HG03378 (cell line): ENCODE data around the gene PRKRA.
"Not testable (repeated sequence)": the region's sequence is repeated elsewhere in the genome, so short reads cannot be mapped to it uniquely, and the experiment has no call there.

Experiments
- ATAC-seq: cut with Tn5 transposase; IDR thresholded peaks from one replicate; pipeline ENCODE4 v1.9.1; 2021; ENCODE audit warnings: mild to moderate bottlenecking, moderate library complexity; ENCODE audit not compliant: unreplicated experiment

PRKRA gene

DNA sequence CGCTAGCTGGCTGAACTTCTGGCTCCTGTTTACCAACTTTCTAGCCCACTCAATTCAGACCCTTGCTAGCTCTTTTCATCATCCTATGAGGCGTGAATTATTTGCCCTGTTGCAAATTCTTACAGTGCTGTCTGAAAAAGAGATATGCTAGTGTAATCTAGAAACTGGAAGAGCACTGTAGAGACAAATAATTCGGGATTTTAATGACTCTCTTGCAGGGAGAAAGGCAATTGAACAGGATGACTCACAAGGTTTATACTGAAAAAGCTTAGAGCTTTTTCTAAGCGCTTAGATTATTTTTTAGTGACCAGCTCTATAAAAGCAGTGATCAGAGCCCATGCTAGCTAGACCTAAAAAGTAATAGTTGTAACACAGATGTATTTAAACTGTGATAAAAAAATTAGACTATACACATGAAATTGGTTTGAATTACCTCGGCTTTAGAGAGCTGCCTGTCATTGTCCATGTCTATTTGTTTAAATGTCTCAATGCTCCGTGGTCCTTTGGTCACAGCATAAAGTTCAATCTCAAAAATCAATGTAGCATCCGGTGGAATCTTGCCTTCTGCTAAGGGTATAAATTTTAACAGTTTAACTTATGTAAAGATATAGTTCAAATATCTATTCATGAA lies 18.4 kb upstream of the PRKRA start:
- no peak for ATAC-seq

DNA sequence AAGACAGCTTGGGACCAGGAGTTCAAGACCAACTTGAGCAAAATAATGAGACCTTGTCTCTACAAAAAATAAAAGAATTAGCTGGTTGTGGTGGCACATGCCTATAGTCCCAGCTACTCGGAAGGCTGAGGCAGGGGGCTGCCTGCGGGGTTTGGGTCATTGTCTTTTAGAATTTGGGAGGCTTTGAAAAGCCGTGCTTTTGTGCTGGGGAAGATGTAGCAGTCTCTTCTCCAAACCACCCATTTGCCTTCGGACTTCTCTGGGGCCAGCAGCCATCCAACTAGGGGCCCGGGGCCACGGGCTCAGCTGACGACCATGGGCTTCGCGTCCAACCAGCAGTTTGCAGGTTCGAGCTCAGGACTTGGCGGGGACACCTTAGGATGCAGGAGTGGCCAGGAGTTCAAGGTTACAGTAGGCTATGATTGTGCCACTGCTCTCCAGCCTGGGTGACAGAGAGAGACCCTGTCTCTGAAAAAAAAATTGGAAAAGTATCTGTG lies 6.5 kb upstream of the PRKRA start:
- no peak for ATAC-seq

DNA sequence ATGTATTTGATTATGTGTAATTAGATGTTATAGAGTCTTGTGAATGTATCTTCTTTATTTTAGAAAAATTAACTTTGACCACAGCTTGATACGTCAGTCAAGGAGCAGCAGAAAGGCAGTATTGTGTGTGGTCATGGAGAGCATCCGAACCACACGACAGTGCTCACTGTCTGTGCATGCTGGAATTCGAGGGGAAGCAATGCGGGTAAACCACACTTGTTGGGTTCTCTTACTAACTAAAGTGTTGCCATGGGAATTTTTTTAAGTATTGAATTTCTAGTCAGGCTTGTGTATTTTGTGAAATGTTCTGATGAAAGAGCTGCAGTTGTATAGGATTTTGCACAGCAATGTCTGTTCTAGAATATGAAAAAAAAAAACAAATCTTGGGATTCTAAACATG lies 5.0 kb upstream of the PRKRA start:
- no peak for ATAC-seq

DNA sequence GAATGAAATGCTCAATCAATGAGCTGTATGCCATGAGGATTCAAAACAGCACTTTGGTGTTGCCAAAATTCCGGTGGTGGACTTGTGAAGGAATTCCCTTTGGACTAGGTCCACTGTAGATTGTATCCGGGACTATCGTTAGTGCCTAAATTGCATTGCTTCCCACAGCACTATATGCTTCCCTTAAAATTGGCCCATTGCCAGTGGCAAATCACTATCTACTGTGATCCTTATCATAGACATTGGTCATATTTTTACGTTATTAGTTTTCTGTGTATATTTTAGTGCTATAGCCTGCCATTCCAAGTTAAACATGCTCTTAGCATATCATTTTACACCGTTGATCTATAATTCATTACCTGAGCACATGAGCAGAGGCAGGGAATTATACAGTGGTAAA lies 1.9 kb upstream of the PRKRA start:
- no peak for ATAC-seq

DNA sequence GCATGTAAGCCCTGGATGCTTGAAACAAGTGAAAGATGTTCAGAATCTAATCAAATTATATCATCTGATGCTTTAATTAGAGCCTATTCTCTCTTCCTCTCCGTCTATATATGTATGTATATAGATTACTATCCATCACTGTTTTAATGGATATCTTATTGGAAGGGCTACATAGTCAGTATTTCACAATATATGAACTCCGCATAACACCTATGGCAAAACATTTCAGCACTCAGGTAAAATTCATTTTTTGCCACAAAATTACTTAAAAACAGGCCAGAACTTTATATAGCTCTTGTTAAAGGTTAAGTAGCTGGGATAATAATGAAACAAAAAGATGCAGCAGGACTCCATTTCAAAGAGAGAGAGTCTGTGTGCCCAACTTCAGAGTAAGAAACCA lies 1.4 kb upstream of the PRKRA start:
- no peak for ATAC-seq

DNA sequence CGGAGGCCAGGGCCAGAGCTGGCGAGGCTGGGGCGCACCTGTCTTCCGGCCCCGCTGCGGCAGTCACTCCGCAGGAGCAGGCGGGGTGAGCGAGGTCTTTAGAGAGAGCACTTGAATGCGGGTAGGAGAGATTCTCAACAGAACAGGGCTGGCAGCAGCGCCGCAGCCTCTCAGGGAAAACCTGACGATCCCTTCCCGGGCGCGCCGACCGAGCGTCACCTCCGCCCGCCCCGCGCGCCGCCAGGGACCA lies 526 bp downstream of the PRKRA start:
- ATAC-seq, result peak; percentile 41

DNA sequence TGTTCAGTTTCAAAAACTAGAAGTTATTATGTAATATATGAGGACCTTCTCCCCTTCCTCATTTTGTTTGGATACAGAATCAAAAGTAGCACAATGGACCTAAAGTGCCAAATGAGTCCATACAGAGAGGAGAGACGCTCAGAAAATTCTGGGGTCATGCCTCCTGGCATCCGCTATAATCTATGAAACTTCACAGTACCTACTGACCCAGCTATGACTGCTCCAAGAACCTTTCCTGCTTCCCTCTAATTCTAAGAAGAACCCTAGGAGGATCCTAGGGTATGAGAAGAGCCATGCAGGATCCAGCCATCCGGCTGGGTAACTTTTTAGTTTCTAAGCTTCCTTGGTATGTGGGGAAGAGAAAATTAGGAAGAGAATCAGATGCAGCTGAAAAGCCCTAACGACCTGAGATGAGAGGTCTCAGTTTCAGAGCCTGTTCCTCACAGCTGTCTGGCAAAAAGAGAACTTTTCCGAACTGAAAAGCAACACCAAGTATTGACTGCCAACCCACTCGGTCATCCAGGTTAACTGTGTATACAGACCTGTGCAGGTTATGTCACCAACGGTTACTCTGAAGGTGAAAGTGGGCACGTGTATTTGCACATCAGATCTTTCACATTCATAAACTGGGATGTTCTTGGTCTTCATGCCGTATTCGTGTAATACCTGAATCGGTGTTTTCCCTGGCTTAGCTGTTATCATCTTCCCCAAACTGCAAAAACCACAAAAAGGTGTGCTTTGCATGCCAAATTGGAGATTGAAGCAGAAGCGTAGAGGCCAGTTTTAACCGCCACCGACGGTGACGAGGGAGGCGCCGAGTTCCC lies 1.1 kb downstream of the PRKRA start:
- no peak for ATAC-seq

DNA sequence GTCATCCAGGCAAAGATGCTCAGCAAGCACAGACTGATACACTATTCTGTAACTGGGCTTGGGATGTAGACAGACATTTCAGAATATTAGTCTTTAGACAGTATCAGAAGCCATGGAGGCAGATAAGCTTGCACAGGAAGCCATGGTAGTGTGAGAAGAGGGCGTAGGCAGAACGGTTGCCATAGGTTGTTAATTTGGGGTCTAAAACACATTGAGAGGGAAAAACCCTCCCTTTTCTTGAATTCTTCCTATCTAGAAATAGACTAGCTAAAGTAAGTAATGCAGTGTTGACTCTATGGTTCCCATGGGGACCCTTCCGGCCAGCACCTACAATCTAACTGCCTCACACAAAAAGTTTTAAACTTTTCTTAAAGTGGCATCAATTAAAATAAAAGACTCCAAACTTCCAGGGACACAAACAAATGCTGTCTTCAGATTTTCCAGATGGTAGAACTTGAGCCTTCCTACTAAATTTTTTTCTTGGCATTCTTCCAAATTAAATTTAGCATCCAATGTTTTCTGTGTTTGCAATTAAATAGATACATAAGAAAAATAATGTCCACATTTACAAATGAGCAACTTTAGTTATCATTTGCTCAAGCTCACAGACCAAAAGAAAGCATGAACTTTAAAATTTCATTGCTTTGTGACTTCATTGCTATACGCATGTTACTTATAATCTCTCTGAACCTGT lies 1.9 kb downstream of the PRKRA start:
- ATAC-seq, result no peak

DNA sequence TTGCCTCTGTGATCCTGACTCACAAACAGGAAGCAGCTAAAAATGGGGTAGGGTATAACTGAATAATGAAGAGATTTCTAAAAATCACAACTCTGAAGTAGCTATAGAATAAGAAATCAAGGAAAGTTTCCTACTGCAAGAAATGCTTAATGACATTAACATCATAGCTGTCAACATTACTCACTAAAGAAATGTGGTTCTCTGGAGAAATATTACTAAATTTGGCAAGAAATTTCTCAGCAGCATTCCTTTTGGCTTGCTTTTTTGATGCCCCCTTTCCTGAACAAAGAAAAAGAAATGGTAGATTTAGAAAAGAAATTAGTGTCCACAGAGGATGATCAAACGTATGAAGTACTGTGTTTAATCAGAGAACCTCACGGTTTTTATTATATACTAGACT lies 9.5 kb downstream of the PRKRA start:
- ATAC-seq, result no peak

DNA sequence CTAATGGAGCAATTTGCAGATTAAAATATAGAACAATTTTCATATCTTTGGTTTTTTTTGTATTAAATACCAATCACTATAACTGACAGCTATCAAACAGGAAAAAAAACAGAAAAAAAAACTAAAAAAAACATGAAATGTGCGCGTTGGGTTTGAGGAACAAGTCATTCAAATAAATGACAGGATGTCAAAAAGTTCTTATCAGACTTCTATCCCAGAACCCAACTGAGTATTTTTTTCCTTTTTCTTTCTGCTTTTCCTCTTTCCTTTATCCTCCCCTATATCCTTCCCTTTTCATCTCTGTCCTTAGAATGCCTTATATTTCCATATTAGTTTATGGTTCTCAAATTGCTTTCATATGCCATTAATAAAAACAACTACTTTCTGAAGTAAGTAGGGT lies 14.3 kb downstream of the PRKRA start:
- no peak for ATAC-seq

DNA sequence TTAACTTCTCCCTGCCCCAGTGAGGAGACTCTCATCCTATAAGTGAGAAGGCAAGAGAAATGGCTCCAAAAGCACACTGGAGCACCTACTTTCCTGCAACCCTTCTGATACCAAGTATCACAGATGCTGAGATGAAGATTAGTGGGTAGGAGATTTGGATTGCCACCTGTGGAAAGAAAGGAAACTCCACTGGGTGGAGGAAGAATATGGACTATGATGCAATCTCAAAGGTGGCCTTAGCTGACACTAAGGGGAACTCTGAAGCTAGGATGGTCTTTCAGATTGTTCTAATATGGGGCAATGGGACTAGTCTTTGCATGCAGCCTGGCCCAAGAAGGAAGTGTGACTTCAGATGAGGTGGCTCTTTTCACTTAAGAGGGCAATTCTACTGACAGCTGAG lies 21.6 kb downstream of the PRKRA start:
- ATAC-seq, result no peak

DNA sequence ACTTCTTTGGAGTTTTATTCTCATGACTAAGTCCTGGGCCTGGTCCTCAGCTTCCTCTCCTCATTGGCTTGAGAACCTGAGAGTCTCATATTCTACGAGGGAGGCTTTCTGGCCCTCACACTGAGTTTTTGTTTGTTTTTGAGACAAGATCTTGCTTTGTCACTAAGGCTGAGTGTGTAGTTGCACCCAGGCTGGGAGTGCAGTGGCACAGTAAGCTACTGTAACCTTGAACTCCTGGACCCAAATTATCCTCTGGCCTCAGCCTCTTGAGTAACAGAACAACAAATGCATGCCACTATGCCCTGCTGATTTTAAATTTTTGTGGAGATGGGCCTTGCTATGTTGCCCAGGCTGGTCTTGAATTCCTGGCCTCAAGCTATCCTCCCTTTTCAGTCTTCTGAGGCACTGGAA lies 22.6 kb downstream of the PRKRA start:
- ATAC-seq, result no peak

DNA sequence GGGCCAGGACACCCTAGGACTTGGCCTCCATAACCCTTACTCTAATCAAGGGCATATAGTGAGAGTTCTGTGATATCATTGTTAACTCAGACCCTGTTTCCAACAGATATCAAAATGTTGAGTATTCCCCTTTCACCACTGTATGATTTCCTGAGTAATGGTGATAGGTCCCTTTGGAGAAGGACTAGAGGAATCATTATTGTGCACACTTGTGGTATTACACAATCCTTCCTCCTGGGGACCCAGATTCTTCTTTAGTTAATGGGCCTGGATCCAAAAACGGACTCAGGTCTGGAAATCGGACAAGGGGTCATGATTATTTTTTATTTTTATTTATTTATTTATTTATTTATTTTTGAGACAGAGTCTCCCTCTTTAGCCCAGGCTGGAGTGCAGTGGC lies 23.5 kb downstream of the PRKRA start:
- ATAC-seq, result no peak

DNA sequence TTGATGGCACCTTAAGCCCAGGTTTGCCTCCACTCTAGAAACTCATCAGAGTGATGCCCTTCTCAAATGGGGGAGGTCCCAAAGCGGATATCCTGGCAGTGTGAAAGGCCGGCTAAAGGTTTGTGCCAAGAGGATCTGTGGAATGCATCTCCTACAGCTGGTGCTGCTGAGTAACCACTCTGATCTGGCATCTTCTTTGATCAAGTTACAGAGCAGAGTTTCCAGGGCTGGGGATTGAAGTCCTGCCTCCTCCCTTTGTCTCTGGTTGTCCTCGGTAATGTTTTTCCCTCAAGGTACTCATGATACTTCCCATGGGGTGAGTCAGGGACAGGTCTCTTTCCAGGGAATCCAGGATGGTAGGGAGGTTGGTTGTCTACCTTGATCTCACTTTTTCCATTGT lies 24.6 kb downstream of the PRKRA start:
- ATAC-seq, result no peak

DNA sequence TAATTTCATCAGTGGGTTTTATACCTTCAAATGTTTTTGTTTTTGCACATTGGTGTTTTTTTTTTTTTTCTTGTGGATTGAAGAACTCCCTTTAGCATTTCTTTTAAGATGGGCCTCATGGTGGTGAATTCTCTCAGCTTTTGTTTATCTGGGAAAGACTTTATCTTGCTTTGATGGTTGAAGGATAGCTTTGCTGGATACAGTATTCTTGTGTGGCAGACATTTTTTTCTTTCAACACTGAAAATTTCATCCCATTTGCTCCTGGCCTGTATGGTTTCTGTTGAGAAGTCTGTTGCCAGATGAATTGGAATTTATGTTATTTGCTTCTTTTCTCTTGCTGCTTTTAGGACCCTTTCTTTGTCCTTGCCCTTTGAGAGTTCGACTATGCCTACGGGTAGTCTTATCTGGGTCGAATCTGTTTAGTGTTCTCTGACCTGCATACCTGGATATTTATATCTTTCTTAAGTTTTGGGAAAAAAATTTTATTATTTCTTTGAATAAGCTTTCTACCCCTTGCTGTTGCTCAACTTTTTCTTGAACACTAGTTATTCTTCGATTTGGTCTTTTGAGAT lies 25.6 kb downstream of the PRKRA start:
- ATAC-seq, result no peak

DNA sequence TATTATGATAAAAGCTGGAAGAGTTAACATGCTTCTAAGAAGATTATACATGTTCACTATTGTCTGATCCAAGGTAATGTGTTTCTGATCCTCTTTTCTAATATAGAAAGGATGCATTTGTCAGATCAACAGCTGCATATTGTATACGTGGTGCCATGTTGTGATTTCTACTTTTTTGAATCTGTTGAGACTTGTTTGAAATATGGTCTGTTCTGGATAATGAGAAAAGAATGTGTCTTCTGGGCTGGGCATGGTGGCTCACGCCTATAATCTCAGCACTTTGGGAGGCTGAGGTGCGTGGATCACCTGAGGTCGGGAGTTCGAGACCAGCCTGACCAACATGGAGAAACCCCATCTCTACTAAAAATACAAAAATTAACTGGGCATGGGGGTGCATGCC lies 27.2 kb downstream of the PRKRA start:
- not testable (repeated sequence) for ATAC-seq

DNA sequence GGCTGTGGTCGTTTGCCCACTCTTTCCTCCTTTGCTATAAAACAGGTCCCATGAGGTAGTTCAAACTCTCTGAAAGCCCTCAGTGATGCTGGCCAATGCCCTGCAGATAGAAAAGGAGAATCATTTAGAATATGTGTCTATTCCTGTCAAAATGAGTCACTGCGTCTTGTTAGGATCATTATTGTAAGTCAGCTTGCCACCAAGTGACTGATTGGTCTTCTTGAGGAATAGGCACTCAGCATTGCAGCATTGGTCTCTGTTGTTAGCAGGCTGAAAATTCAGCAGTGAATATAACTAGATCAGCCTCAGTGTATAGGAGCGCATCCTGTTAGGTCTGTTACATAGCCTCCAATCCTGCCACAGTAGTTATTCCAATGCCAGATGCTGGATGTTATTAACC lies 28.9 kb downstream of the PRKRA start:
- no peak for ATAC-seq

DNA sequence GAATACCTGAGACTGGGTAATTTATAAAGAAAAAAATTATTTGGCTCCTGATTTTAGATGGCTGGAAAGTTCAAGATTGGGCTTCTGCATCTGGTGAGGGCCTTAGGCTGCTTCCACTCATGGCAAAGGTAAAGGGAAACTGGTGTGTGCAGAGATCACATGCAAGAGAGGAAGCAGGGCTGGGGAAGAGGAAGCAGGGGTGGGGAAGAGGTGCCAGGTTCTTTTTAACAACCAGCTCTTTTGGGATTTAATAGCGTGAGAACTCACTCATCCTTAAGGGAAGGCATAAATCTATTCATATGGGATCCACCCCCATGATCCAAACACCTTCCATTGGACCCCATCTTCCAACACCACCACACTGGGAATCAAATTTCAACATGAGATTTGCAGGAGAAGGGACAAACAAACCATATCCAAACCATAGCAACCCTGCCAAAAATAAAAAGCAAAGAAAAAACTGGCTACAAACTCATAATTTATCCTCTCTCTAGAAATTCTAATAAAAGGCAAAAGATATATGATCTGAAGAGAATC lies 30.4 kb downstream of the PRKRA start:
- no peak for ATAC-seq

DNA sequence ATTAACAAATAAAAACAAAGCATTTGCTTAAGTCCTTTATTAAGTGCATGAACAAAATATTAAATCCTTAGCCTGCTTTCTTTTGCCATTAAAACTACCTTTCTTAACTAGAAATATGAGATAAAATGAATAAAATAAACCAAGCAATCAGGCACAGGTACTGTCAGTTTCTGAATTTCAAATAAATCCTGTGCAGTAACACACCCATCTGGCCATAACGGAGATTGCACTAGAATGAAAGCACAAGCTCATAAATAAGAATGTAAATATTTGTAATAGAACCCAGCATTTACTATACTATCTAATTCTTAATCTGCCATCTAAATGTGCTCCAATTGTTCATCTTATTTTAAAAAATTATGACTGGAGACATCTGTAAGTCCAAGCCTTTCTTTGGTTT lies 31.9 kb downstream of the PRKRA start:
- no peak for ATAC-seq

DNA sequence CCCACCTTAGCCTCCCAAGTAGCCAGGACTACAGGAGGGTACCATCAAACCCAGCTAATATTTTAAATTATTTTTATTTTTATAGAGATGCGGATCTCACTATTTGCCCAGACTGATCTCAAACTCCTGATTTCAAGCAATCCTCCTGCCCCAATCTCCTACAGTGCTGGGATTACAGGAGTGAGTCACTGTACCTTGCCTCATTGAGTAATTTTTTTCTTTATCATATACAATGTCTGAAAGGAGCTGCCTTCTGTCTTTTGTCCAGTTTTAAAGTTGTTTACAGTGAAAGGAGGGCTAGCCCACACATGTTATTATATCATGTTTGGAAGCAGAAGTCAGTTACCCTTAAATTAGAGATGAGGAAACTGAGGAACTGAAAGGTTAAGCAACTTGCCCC lies 32.5 kb downstream of the PRKRA start:
- ATAC-seq, result no peak

DNA sequence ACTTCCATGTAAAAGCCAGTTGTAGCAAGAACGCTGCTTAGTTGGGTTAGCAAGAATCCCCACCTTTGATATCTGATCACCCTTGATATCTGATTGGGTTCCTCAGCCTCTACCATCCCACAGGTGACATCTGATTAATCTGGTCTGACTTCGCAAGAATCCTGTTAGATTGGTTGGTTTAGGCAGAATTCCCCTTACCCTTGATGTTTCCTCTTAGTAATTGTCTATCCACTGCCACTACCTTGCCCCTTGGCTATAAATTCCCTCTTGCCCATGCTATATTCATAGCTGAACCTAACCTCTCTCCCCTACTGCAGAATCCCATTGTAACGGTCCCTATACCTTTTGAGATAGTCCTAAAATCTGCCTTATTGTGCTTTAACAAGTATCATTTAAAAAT lies 33.1 kb downstream of the PRKRA start:
- ATAC-seq, result no peak

DNA sequence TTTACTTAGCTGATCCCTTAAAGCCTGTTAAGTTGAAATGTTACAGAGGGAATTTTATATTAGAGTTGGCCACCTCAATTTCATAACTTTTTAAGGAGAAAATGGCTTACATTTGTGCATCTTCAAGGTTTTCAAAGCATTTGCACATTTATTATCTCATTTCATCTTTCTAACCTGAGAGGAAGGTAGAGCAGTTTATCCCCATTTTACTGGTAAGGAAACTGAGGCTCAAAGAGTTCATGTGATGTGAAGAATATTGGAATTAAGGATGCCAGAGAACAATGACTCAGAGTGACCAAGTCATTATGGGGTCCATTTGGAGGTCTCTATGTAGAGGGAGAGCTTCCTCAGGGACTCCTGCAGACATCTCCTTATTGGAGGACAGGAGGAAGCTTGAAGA lies 35.0 kb downstream of the PRKRA start:
- no peak for ATAC-seq
